ENCODE results near the gene GOLGA3.
A peak's percentile ranks its signal among the peaks of the same experiment; 100 is the strongest.
"Not testable (repeated sequence)": the region's sequence is repeated elsewhere in the genome, so short reads cannot be mapped to it uniquely, and the experiment has no call there.

The GOLGA3 gene

GRCh38 chr12:132851465-132851864, 22.8 kb upstream of the GOLGA3 start:
- H3K9me3 ChIP-seq (replicated peaks in 1 of 11) = peaks cover 0 to 4% (median 0%) of the 10 kb centered on the region in 11 experiments; a peak in 2 of 22 replicates
- H3K4me2 ChIP-seq = peak overlapping the region in 1 of 11 experiments; percentile 17; a peak in 2 of 22 replicates
- peaks cover 93 to 100% (median 99%) of the 10 kb centered on the region in 11 experiments for H3K36me3 ChIP-seq
- H3K4me1 ChIP-seq = peaks cover 0 to 24% (median 8%) of the 10 kb centered on the region in 10 experiments; a peak in 13 of 20 replicates
- no peak for TF ChIP-seq Cebpa-rat (IDR thresholded peaks at IDR 0.05)
- no peaks in the 10 kb centered on the region for H3K27me3 ChIP-seq
- no peak overlapping the region for H3K4me3 ChIP-seq
- H3K27ac ChIP-seq = no peak overlapping the region
- H4K20me1 ChIP-seq = peaks cover 0 to 80% (median 8%) of the 10 kb centered on the region in 11 experiments; a peak in 9 of 22 replicates
- H3K9ac ChIP-seq = 0 out of 22 replicates have a peak overlapping the region, but pooled peaks of 1 of the 11 experiments have one; percentile 37

GRCh38 chr12:132850291-132850690, 21.6 kb upstream of the GOLGA3 start:
- TF ChIP-seq Cebpa-rat (IDR thresholded peaks at IDR 0.05) = no peak
- peaks cover 0 to 81% (median 8%) of the 10 kb centered on the region in 11 experiments; a peak in 9 of 22 replicates for H4K20me1 ChIP-seq
- H3K36me3 ChIP-seq = peaks cover 90 to 100% (median 97%) of the 10 kb centered on the region in 11 experiments
- no peak overlapping the region for H3K4me3 ChIP-seq
- H3K27ac ChIP-seq = no peak overlapping the region
- H3K4me2 ChIP-seq = no peak overlapping the region
- H3K9ac ChIP-seq = no peak overlapping the region
- peaks cover 0 to 18% (median 8%) of the 10 kb centered on the region in 10 experiments; a peak in 13 of 20 replicates for H3K4me1 ChIP-seq
- H3K27me3 ChIP-seq = no peaks in the 10 kb centered on the region
- H3K9me3 ChIP-seq (replicated peaks in 1 of 11) = no peaks in the 10 kb centered on the region

GRCh38 chr12:132848521-132848920, 19.9 kb upstream of the GOLGA3 start:
- Histone ChIP-seq H3K27ac (no peak overlapping the region), H3K4me3 (no peak overlapping the region), H3K4me1 (peaks cover 0 to 18% (median 8%) of the 10 kb centered on the region in 10 experiments; a peak in 13 of 20 replicates), H3K36me3 (peaks cover 89 to 100% (median 96%) of the 10 kb centered on the region in 11 experiments), H3K9ac (no peak overlapping the region), H3K27me3 (no peaks in the 10 kb centered on the region), H4K20me1 (peaks cover 0 to 77% (median 8%) of the 10 kb centered on the region in 11 experiments; a peak in 9 of 22 replicates), H3K4me2 (no peak overlapping the region), H3K9me3 (replicated peaks in 1 of 11) (no peaks in the 10 kb centered on the region)
- no peak for TF ChIP-seq Cebpa-rat (IDR thresholded peaks at IDR 0.05)

- Histone ChIP-seq H3K27me3 (no peaks in the 10 kb centered on the region), H3K36me3 (peaks cover 89 to 100% (median 96%) of the 10 kb centered on the region in 11 experiments), H3K4me2 (no peak overlapping the region), H3K9me3 (replicated peaks in 1 of 11) (no peaks in the 10 kb centered on the region), H3K9ac (no peak overlapping the region), H4K20me1 (peaks cover 0 to 77% (median 8%) of the 10 kb centered on the region in 11 experiments; a peak in 9 of 22 replicates), H3K4me3 (no peak overlapping the region), H3K27ac (no peak overlapping the region), H3K4me1 (peaks cover 0 to 13% (median 6%) of the 10 kb centered on the region in 10 experiments; a peak in 13 of 20 replicates)
- no peak for TF ChIP-seq Cebpa-rat (IDR thresholded peaks at IDR 0.05)
Measured at GRCh38 chr12:132847363-132848356, 19.0 kb upstream of the GOLGA3 start.

GRCh38 chr12:132844681-132845080, 16.0 kb upstream of the GOLGA3 start:
- not testable (repeated sequence) for H3K9ac ChIP-seq; H3K27ac ChIP-seq; H3K9me3 ChIP-seq (replicated peaks in 1 of 11); H3K4me3 ChIP-seq; H3K4me2 ChIP-seq; H3K27me3 ChIP-seq; H3K4me1 ChIP-seq
- H4K20me1 ChIP-seq = peaks cover 0 to 80% (median under 1%) of the 10 kb centered on the region in 11 experiments; a peak in 8 of 22 replicates
- H3K36me3 ChIP-seq = peaks cover 88 to 100% (median 97%) of the 10 kb centered on the region in 11 experiments

- Histone ChIP-seq H3K4me3 (no peak overlapping the region), H3K9me3 (replicated peaks in 1 of 11) (no peaks in the 10 kb centered on the region), H3K4me2 (no peak overlapping the region), H3K27ac (no peak overlapping the region), H3K9ac (no peak overlapping the region), H4K20me1 (peaks cover 0 to 82% (median 14%) of the 10 kb centered on the region in 11 experiments; a peak in 15 of 22 replicates), H3K4me1 (peaks cover 17 to 26% (median 19%) of the 10 kb centered on the region in 10 experiments), H3K27me3 (peaks cover 0 to 8% (median 0%) of the 10 kb centered on the region in 11 experiments; a peak in 2 of 22 replicates), H3K36me3 (peaks cover 75 to 97% (median 86%) of the 10 kb centered on the region in 11 experiments)
- no peak for TF ChIP-seq Cebpa-rat (IDR thresholded peaks at IDR 0.05)
Measured at GRCh38 chr12:132842449-132843045, 13.9 kb upstream of the GOLGA3 start.

- H3K27me3 ChIP-seq = peaks cover 0 to 21% (median 0%) of the 10 kb centered on the region in 11 experiments; a peak in 5 of 22 replicates
- H3K4me1 ChIP-seq = peaks cover 31 to 40% (median 33%) of the 10 kb centered on the region in 10 experiments
- no peak overlapping the region for H3K4me2 ChIP-seq
- TF ChIP-seq Cebpa-rat (IDR thresholded peaks at IDR 0.05) = no peak
- no peaks in the 10 kb centered on the region for H3K9me3 ChIP-seq (replicated peaks in 1 of 11)
- H4K20me1 ChIP-seq = peaks cover 0 to 84% (median 22%) of the 10 kb centered on the region in 11 experiments; a peak in 16 of 22 replicates
- peaks cover 63 to 83% (median 74%) of the 10 kb centered on the region in 11 experiments for H3K36me3 ChIP-seq
- no peak overlapping the region; a peak in 1 of 22 replicates for H3K9ac ChIP-seq
- no peak overlapping the region for H3K27ac ChIP-seq
- no peak overlapping the region for H3K4me3 ChIP-seq
Measured at GRCh38 chr12:132841151-132841550, 12.5 kb upstream of the GOLGA3 start.

GRCh38 chr12:132840536-132840935, 11.9 kb upstream of the GOLGA3 start:
- no peak for TF ChIP-seq Cebpa-rat (IDR thresholded peaks at IDR 0.05)
- Histone ChIP-seq H3K9ac (no peak overlapping the region), H3K4me3 (no peak overlapping the region), H3K9me3 (replicated peaks in 1 of 11) (no peaks in the 10 kb centered on the region), H3K27ac (no peak overlapping the region), H4K20me1 (peaks cover 0 to 86% (median 22%) of the 10 kb centered on the region in 11 experiments; a peak in 16 of 22 replicates), H3K4me1 (peaks cover 33 to 45% (median 37%) of the 10 kb centered on the region in 10 experiments), H3K36me3 (peaks cover 58 to 76% (median 67%) of the 10 kb centered on the region in 11 experiments), H3K27me3 (peaks cover 0 to 21% (median 0%) of the 10 kb centered on the region in 11 experiments; a peak in 5 of 22 replicates), H3K4me2 (no peak overlapping the region)

Data from BLaER1 treated with 17β-estradiol and CSF1 and Interleukin-3, amounts not matched to agents 10 nM and 100 nM (cell line).